Karpas-422 (cell line): ENCODE results near the gene APOD. TPM values are rescaled to one million over a fixed set of nuclear protein-coding genes. Genes with fewer than 3 reads are reported as not detected.

Source experiments
- DNase-seq: peaks from one replicate; pipeline ENCODE4 v3.0.0-alpha.2; 2015
- H2AFZ ChIP-seq: fragments of 200-600 bp; sonication (generic); 2 replicates; pipeline ENCODE4 v1.6.1; 2014; ENCODE audit warnings: antibody characterized with exemption, low read length, mixed read lengths
- H3K27ac ChIP-seq: fragments of 200-600 bp; sonication (generic); 2 replicates; pipeline ENCODE4 v1.5.1; 2014; ENCODE audit warnings: mild to moderate bottlenecking, low read length, moderate library complexity
- H3K27me3 ChIP-seq: fragments of 200-600 bp; sonication (generic); 2 replicates; pipeline ENCODE4 v1.6.1; 2014; ENCODE audit warnings: low read length, mixed read lengths
- H3K36me3 ChIP-seq: fragments of 200-600 bp; sonication (generic); 2 replicates; pipeline ENCODE4 v1.6.1; 2014; ENCODE audit warnings: low read length, mixed read lengths; ENCODE audit not compliant: insufficient read depth
- H3K4me1 ChIP-seq: fragments of 200-600 bp; sonication (generic); 2 replicates; pipeline ENCODE4 v1.6.1; 2014; ENCODE audit warnings: mild to moderate bottlenecking, low read length, mixed read lengths
- H3K4me2 ChIP-seq: fragments of 200-600 bp; sonication (generic); 2 replicates; pipeline ENCODE4 v1.6.1; 2014; ENCODE audit warnings: low read length, low read depth, mild to moderate bottlenecking; ENCODE audit not compliant: poor library complexity, severe bottlenecking
- H3K4me3 ChIP-seq: fragments of 200-600 bp; sonication (generic); 2 replicates; pipeline ENCODE4 v1.5.1; 2014; ENCODE audit warnings: mild to moderate bottlenecking, antibody characterized with exemption, low read length, mixed read lengths
- H3K79me2 ChIP-seq: fragments of 200-600 bp; sonication (generic); 2 replicates; pipeline ENCODE4 v1.6.1; 2014; ENCODE audit warnings: mild to moderate bottlenecking, low read length, mixed read lengths
- H3K9ac ChIP-seq: fragments of 200-600 bp; sonication (generic); 2 replicates; pipeline ENCODE4 v1.6.0; 2014; ENCODE audit warnings: low read length
- H3K9me2 ChIP-seq: fragments of 200-600 bp; sonication (generic), shearing (Covaris generic); replicated peaks from 2 replicates; pipeline ENCODE4 v1.6.0; 2014; ENCODE audit warnings: mild to moderate bottlenecking, low read length, moderate library complexity; ENCODE audit not compliant: insufficient read depth
- H3K9me3 ChIP-seq: fragments of 300-700, 200-600 bp; sonication (generic); 2 replicates; pipeline ENCODE4 v1.6.1; 2014; ENCODE audit warnings: low read length, mixed read lengths
- H4K20me1 ChIP-seq: fragments of 200-600 bp; sonication (generic); 2 replicates; pipeline ENCODE4 v1.6.1; 2014; ENCODE audit warnings: mild to moderate bottlenecking, antibody characterized with exemption, low read length, low read depth; ENCODE audit not compliant: insufficient read depth
- total RNA-seq: library from RNA; depleted of rRNA; stranded (reverse); fragments of >200 nt; shearing (Covaris generic); gene quantifications from 2 replicates; pipeline ENCODE4 v1.2.3, GENCODE V29; 2014; ENCODE audit warnings: low replicate concordance

APOD gene
- total RNA-seq, 1 experiment from 2014 or later: not detected

- no peak for DNase-seq
- Histone ChIP-seq H3K4me2 (no peak overlapping the region), H4K20me1 (no peaks in the 10 kb centered on the region), H3K4me3 (no peak overlapping the region), H3K9me3 (no peaks in the 10 kb centered on the region), H3K9ac (no peak overlapping the region), H3K36me3 (no peaks in the 10 kb centered on the region), H3K27ac (no peak overlapping the region), H3K4me1 (peaks cover 5% of the 10 kb centered on the region; the same call in 1 of the 2 replicates), H3K9me2 (no peaks in the 10 kb centered on the region), H2AFZ (no peak overlapping the region), H3K79me2 (no peaks in the 10 kb centered on the region), H3K27me3 (no peaks in the 10 kb centered on the region)
Observed at GRCh38 chr3:195582947-195583346, 793 bp downstream of the APOD start.

- Histone ChIP-seq H3K9ac (no peak overlapping the region), H3K27ac (no peak overlapping the region), H4K20me1 (no peaks in the 10 kb centered on the region), H3K27me3 (no peaks in the 10 kb centered on the region), H3K9me2 (no peaks in the 10 kb centered on the region), H3K4me2 (no peak overlapping the region), H3K4me1 (peaks cover 10% of the 10 kb centered on the region), H3K79me2 (no peaks in the 10 kb centered on the region), H3K4me3 (no peak overlapping the region), H3K9me3 (no peaks in the 10 kb centered on the region), H3K36me3 (no peaks in the 10 kb centered on the region), H2AFZ (no peak overlapping the region)
- DNase-seq: no peak
Observed at GRCh38 chr3:195580744-195581443, 2.8 kb downstream of the APOD start.

- Histone ChIP-seq H2AFZ (no peak overlapping the region), H3K4me2 (no peak overlapping the region), H3K9me2 (no peaks in the 10 kb centered on the region), H3K4me3 (no peak overlapping the region), H3K27ac (no peak overlapping the region), H3K9ac (no peak overlapping the region), H3K79me2 (no peaks in the 10 kb centered on the region), H4K20me1 (no peaks in the 10 kb centered on the region), H3K36me3 (no peaks in the 10 kb centered on the region), H3K4me1 (peaks cover 11% of the 10 kb centered on the region), H3K27me3 (no peaks in the 10 kb centered on the region), H3K9me3 (no peaks in the 10 kb centered on the region)
- DNase-seq: no peak
Observed at GRCh38 chr3:195579281-195579680, 4.5 kb downstream of the APOD start.

GRCh38 chr3:195578565-195578964, 5.2 kb downstream of the APOD start:
- H3K27me3 ChIP-seq: no peaks in the 10 kb centered on the region
- no peaks in the 10 kb centered on the region for H4K20me1 ChIP-seq
- H3K79me2 ChIP-seq: no peaks in the 10 kb centered on the region
- no peaks in the 10 kb centered on the region for H3K9me3 ChIP-seq
- no peak overlapping the region for H3K4me3 ChIP-seq
- H3K4me1 ChIP-seq: peaks cover 11% of the 10 kb centered on the region
- H2AFZ ChIP-seq: no peak overlapping the region
- DNase-seq: no peak
- H3K9me2 ChIP-seq: no peaks in the 10 kb centered on the region
- no peak overlapping the region for H3K27ac ChIP-seq
- no peak overlapping the region for H3K4me2 ChIP-seq
- no peak overlapping the region for H3K9ac ChIP-seq
- H3K36me3 ChIP-seq: no peaks in the 10 kb centered on the region

GRCh38 chr3:195577645-195578177, 6.0 kb downstream of the APOD start:
- Histone ChIP-seq H3K4me2 (no peak overlapping the region), H3K27ac (no peak overlapping the region), H3K9me2 (no peaks in the 10 kb centered on the region), H3K36me3 (no peaks in the 10 kb centered on the region), H2AFZ (no peak overlapping the region), H3K4me3 (no peak overlapping the region), H3K4me1 (peaks cover 11% of the 10 kb centered on the region), H3K79me2 (no peaks in the 10 kb centered on the region), H3K9me3 (no peaks in the 10 kb centered on the region), H3K9ac (no peak overlapping the region), H4K20me1 (no peaks in the 10 kb centered on the region), H3K27me3 (no peaks in the 10 kb centered on the region)
- no peak for DNase-seq

DNA sequence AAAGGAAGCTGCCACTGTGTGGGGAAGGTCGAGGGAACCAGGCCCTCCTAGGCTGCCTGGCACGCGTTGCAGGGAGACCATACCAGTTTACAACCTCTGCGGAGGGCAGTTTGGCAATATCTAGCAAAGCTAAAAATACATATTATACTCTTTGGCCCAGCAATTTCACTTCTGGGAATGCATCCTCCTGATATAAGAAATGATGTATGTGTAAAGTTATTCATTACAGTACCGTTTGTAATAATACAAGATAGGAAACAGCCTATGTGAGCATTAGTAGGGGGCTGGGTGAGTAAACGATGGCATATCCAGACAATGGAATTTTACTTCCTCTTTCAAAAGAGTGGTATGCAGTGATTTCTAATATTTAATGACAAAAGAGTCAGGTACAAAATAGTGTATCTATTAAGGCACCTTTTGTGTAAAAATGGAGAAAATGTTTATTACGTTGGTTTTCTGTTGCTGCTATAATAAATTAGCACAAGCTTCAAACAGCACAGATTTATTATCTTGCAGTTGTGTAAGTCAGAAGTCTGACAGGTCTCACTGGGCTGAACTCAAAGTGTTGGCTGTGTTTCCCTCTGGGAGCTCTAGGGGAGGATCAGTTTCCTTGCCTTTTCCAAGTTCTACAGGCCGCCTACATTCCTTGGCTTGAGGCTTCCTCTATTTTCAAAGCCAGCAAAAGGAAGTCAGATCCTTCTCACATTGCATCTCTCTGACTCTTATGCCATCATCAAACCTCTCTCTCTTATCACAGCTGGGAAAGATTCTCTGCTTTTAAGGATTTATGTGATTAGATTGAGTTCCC, 9.0 kb downstream of the APOD start:
- no peak for DNase-seq
- Histone ChIP-seq H3K36me3 (no peaks in the 10 kb centered on the region), H3K4me2 (no peak overlapping the region), H3K79me2 (no peaks in the 10 kb centered on the region), H4K20me1 (no peaks in the 10 kb centered on the region), H3K9me3 (no peaks in the 10 kb centered on the region), H3K9ac (no peak overlapping the region), H3K27me3 (no peaks in the 10 kb centered on the region), H3K9me2 (no peaks in the 10 kb centered on the region), H2AFZ (no peak overlapping the region), H3K4me1 (peaks cover 8% of the 10 kb centered on the region), H3K4me3 (no peak overlapping the region), H3K27ac (no peak overlapping the region)

DNA sequence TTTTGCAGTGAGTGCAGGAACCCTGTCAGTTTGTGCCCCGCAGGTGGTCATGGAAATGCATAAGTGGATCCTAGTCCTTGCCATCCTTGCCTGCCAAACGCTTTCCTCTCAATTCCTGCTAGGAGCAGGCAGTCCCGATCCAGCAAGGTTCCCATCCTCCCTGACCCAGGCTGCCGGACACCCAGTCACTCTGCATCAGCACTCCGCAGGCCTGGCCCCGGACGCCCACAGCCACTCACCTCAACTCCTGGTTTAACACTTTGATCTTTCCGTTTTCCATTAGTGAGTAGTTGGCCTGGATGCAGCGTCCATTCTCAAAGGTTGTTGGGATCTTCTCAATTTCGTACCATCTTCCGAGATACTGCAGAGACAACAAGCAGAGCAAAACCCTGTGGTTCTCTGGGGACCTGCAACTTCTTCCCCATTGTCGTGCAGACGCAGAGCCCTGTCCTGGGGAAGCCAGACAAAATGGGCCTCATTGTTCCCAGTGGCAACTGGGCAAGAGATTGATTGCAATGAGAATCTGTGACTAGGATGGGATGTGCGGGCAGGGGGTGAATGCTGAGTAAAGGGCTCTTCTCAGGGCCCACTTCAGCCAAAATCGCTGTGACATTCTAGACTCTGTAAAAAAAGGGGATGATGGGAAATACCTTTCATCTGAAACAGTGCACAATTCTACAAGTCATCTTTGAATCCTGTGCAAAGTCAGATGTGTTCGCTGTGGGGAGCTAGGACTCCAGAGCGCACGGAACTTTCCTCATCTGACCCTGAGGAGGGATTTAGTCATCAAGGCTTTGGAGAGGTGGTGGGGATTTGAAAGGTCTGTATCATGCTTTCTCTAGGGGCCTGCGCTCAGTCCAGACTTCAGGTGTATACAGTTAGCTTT, 9.9 kb downstream of the APOD start:
- H3K9me3 ChIP-seq: no peaks in the 10 kb centered on the region
- no peak for DNase-seq
- H4K20me1 ChIP-seq: no peaks in the 10 kb centered on the region
- H3K9ac ChIP-seq: no peak overlapping the region
- H2AFZ ChIP-seq: no peak overlapping the region
- H3K27me3 ChIP-seq: no peaks in the 10 kb centered on the region
- peaks cover 6% of the 10 kb centered on the region for H3K4me1 ChIP-seq
- H3K4me3 ChIP-seq: no peak overlapping the region
- H3K27ac ChIP-seq: no peak overlapping the region
- H3K79me2 ChIP-seq: no peaks in the 10 kb centered on the region
- no peaks in the 10 kb centered on the region for H3K36me3 ChIP-seq
- H3K9me2 ChIP-seq: no peaks in the 10 kb centered on the region
- H3K4me2 ChIP-seq: no peak overlapping the region

DNA sequence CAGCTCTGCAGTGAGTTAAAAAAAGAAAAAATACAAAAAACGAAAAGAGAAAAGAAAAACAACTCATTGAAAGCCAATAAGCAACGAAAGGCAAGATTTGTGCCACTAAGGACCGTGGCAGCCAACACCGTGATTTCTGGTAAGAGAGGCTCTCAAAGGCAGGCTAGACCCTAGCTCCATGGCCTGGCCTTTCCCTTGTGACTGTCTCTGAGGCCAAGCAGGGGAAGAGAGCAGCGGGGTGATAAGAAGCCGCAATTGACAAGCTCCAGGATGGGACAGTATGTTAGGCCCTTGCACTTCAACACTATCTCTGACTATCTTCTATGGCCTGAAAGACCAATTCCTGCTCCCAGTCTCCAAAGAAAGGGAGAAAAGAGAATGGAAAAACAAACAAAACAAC, 12.4 kb downstream of the APOD start:
- DNase-seq: no peak
- H3K79me2 ChIP-seq: no peaks in the 10 kb centered on the region
- no peaks in the 10 kb centered on the region for H4K20me1 ChIP-seq
- H3K9ac ChIP-seq: no peak overlapping the region
- no peaks in the 10 kb centered on the region for H3K9me2 ChIP-seq
- no peak overlapping the region for H3K27ac ChIP-seq
- H3K36me3 ChIP-seq: no peaks in the 10 kb centered on the region
- no peaks in the 10 kb centered on the region for H3K9me3 ChIP-seq
- H3K27me3 ChIP-seq: no peaks in the 10 kb centered on the region
- no peak overlapping the region for H3K4me2 ChIP-seq
- H3K4me1 ChIP-seq: peaks cover 6% of the 10 kb centered on the region
- no peak overlapping the region for H2AFZ ChIP-seq
- H3K4me3 ChIP-seq: no peak overlapping the region
